HEK293 (cell line): ENCODE measurements around the gene RIMS3.
A peak's percentile ranks its signal among the peaks of the same experiment; 100 is the strongest.

ENCODE experiments used
- CTCF ChIP-seq: fragments of 450-650 bp; formaldehyde crosslinking; IDR thresholded peaks from 2 replicates; pipeline ENCODE4 v1.5.1; 2016; ENCODE audit warnings: missing biosample characterization, missing genetic modification characterization
- GLIS1 ChIP-seq: fragments of 450-650 bp; formaldehyde crosslinking; IDR thresholded peaks from 2 replicates; pipeline ENCODE4 v1.5.1; 2016; ENCODE audit warnings: missing biosample characterization, missing genetic modification characterization
- HOXC10 ChIP-seq: sonication (generic); formaldehyde crosslinking; IDR thresholded peaks from 2 replicates; pipeline ENCODE4 v1.8.1; 2023; ENCODE audit warnings: mild to moderate bottlenecking, missing genetic modification reagents
- KLF16 ChIP-seq: fragments of 450-650 bp; formaldehyde crosslinking; IDR thresholded peaks from 2 replicates; pipeline ENCODE4 v1.5.1; 2017; ENCODE audit warnings: missing biosample characterization, missing genetic modification characterization
- PBX3 ChIP-seq: sonication (generic); formaldehyde crosslinking; IDR thresholded peaks from 2 replicates; pipeline ENCODE4 v1.8.1; 2022; ENCODE audit warnings: mild to moderate bottlenecking, moderate library complexity, missing genetic modification reagents
- REPIN1 ChIP-seq: fragments of 450-650 bp; formaldehyde crosslinking; IDR thresholded peaks from 2 replicates; pipeline ENCODE4 v1.5.1; 2017; ENCODE audit warnings: missing biosample characterization, missing genetic modification characterization, low read depth
- REST ChIP-seq: fragments of 450-650 bp; formaldehyde crosslinking; IDR thresholded peaks from 2 replicates; pipeline ENCODE4 v1.5.1; 2016; ENCODE audit warnings: missing biosample characterization, missing genetic modification characterization
- SCRT2 ChIP-seq: fragments of 450-650 bp; formaldehyde crosslinking; IDR thresholded peaks from 2 replicates; pipeline ENCODE4 v1.5.1; 2016; ENCODE audit warnings: missing biosample characterization, missing genetic modification characterization
- TRIM28 ChIP-seq: IDR thresholded peaks from 2 replicates; pipeline ENCODE4 v1.6.1; 2011; ENCODE audit warnings: low read length, control low read depth, borderline replicate concordance
- ZBTB48 ChIP-seq: fragments of 450-650 bp; formaldehyde crosslinking; IDR thresholded peaks from 2 replicates; pipeline ENCODE4 v1.5.1; 2016; ENCODE audit warnings: missing biosample characterization, missing genetic modification characterization
- ZBTB49 ChIP-seq: fragments of 450-650 bp; formaldehyde crosslinking; IDR thresholded peaks from 2 replicates; pipeline ENCODE4 v1.5.1; 2016; ENCODE audit warnings: missing biosample characterization, missing genetic modification characterization, low read depth
- ZNF121 ChIP-seq: fragments of 450-650 bp; formaldehyde crosslinking; IDR thresholded peaks from 2 replicates; pipeline ENCODE4 v1.5.1; 2016; ENCODE audit warnings: missing biosample characterization, missing genetic modification characterization
- ZNF146 ChIP-seq: fragments of 450-650 bp; formaldehyde crosslinking; IDR thresholded peaks from 2 replicates; pipeline ENCODE4 v1.5.1; 2016; ENCODE audit warnings: missing biosample characterization, missing genetic modification characterization
- ZNF175 ChIP-seq: fragments of 450-650 bp; formaldehyde crosslinking; IDR thresholded peaks from 2 replicates; pipeline ENCODE4 v1.5.1; 2016; ENCODE audit warnings: missing biosample characterization, missing genetic modification characterization
- ZNF202 ChIP-seq: fragments of 450-650 bp; formaldehyde crosslinking; IDR thresholded peaks from 2 replicates; pipeline ENCODE4 v1.5.1; 2016; ENCODE audit warnings: missing biosample characterization, missing genetic modification characterization, borderline replicate concordance
- ZNF211 ChIP-seq: fragments of 450-650 bp; formaldehyde crosslinking; IDR thresholded peaks from 2 replicates; pipeline ENCODE4 v1.5.1; 2016; ENCODE audit warnings: low read depth, missing biosample characterization, missing genetic modification characterization
- ZNF335 ChIP-seq: fragments of 450-650 bp; formaldehyde crosslinking; conservative IDR thresholded peaks from 2 replicates; pipeline ENCODE4 v1.5.1; 2016; ENCODE audit warnings: missing biosample characterization, missing genetic modification characterization
- ZNF362 ChIP-seq: fragments of 450-650 bp; formaldehyde crosslinking; IDR thresholded peaks from 2 replicates; pipeline ENCODE4 v1.5.1; 2016; ENCODE audit warnings: missing biosample characterization, missing genetic modification characterization
- ZNF37A ChIP-seq: fragments of 450-650 bp; IDR thresholded peaks from 2 replicates; pipeline ENCODE4 v1.5.1; 2018; ENCODE audit warnings: missing biosample characterization, missing genetic modification characterization
- ZNF488 ChIP-seq: fragments of 450-650 bp; formaldehyde crosslinking; IDR thresholded peaks from 2 replicates; pipeline ENCODE4 v1.5.1; 2016; ENCODE audit warnings: missing biosample characterization, missing genetic modification characterization
- ZNF521 ChIP-seq: fragments of 450-650 bp; formaldehyde crosslinking; IDR thresholded peaks from 2 replicates; pipeline ENCODE4 v1.5.1; 2017; ENCODE audit warnings: missing biosample characterization, mild to moderate bottlenecking, missing genetic modification characterization
- ZNF610 ChIP-seq: fragments of 450-650 bp; formaldehyde crosslinking; IDR thresholded peaks from 2 replicates; pipeline ENCODE4 v1.5.1; 2016; ENCODE audit warnings: missing biosample characterization, missing genetic modification characterization, borderline replicate concordance
- ZNF626 ChIP-seq: fragments of 450-650 bp; sonication (Bioruptor Pico); formaldehyde crosslinking; IDR thresholded peaks from 2 replicates; pipeline ENCODE4 v1.5.1; 2018; ENCODE audit warnings: missing biosample characterization, missing genetic modification characterization, inconsistent platforms
- ZNF660 ChIP-seq: fragments of 450-650 bp; IDR thresholded peaks from 2 replicates; pipeline ENCODE4 v1.5.1; 2018; ENCODE audit warnings: missing biosample characterization, mild to moderate bottlenecking, missing genetic modification characterization
- ZNF664 ChIP-seq: fragments of 450-650 bp; formaldehyde crosslinking; IDR thresholded peaks from 2 replicates; pipeline ENCODE4 v1.5.1; 2016; ENCODE audit warnings: missing biosample characterization, missing genetic modification characterization
- ZNF704 ChIP-seq: fragments of 450-650 bp; formaldehyde crosslinking; IDR thresholded peaks from 2 replicates; pipeline ENCODE4 v1.5.1; 2016; ENCODE audit warnings: missing biosample characterization, missing genetic modification characterization
- ZNF843 ChIP-seq: fragments of 450-650 bp; formaldehyde crosslinking; IDR thresholded peaks from 2 replicates; pipeline ENCODE4 v1.5.1; 2016; ENCODE audit warnings: missing biosample characterization, missing genetic modification characterization
- ZXDB ChIP-seq: fragments of 450-650 bp; formaldehyde crosslinking; IDR thresholded peaks from 2 replicates; pipeline ENCODE4 v1.5.1; 2016; ENCODE audit warnings: missing biosample characterization, missing genetic modification characterization

The RIMS3 gene

GRCh38 chr1:40691538-40692428, 26.3 kb upstream of the RIMS3 start, which contains the start of gene NFYC (continued):
- TF ChIP-seq ZBTB49 (tag by site-specific recombination) (no peak), SCRT2 (no peak), ZNF488 (tag by site-specific recombination) (peak; percentile 58; the same call in 1 of the 2 replicates), ZNF521 (tag by site-specific recombination) (no peak), ZNF610 (tag by site-specific recombination) (peak; percentile 95), ZNF202 (tag by site-specific recombination) (no peak), ZNF211 (no peak), ZNF626 (tag by site-specific recombination) (no peak), ZNF335 (tag by site-specific recombination) (peak; percentile 90), ZNF664 (no peak), REPIN1 (tag by site-specific recombination) (peak; percentile 97), ZNF175 (tag by site-specific recombination) (no peak), TRIM28 (no peak; the same call in 1 of the 2 replicates), CTCF (tag by site-specific recombination) (peak; percentile 26; the same call in 1 of the 2 replicates), ZNF843 (tag by site-specific recombination) (peak; percentile 85), ZBTB48 (tag by site-specific recombination) (peak; percentile 90), ZXDB (peak; percentile 97), KLF16 (peak; percentile 95), ZNF146 (tag by site-specific recombination) (peak; percentile 76), ZNF362 (no peak), ZNF37A (no peak), ZNF660 (tag by site-specific recombination) (peak; percentile 84), HOXC10 (CRISPR knock-in tag) (no peak), ZNF704 (tag by site-specific recombination) (no peak), ZNF121 (tag by site-specific recombination) (peak; percentile 68), REST (tag by site-specific recombination) (no peak), GLIS1 (peak; percentile 100), PBX3 (peak; percentile 83)
